ENCODE data around the gene KCNT2.

The KCNT2 gene

GRCh38 chr1:196209265-196209664 lies 399.0 kb downstream of the KCNT2 start:
- DNase-seq (ENCODE audit: low read depth in 4 of 4, low spot score in 1 of 4), result no peak

DNA sequence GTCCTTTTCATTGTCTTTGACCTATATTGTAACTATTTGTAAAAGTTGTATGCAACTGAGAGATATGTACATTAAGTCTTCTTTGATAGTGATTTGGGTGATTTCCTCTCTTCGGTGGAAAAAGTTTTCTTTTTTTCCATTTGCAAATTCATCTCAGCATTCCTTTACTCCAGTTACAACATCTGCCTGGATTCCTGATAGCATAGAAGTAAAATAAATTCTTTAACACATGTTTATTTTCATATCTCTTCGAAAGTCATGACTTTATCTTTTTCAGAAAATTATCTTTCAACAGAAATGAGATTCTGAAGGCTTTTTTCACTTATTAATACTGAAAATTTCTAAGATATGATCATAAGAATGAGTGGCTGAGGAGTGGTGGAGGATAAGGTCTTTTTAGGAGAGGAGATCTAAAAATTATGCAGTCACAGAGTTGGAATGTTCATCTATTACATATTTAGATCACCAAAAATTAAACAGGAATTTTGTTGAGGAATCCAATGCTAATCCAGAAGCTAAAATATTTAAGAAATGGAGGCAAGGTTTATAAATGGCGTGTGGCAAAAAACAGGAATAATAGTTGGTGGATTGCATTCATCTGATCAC lies 400.5 kb downstream of the KCNT2 start:
- DNase-seq (ENCODE audit: low read depth in 4 of 4, low spot score in 1 of 4), result no peak

DNA sequence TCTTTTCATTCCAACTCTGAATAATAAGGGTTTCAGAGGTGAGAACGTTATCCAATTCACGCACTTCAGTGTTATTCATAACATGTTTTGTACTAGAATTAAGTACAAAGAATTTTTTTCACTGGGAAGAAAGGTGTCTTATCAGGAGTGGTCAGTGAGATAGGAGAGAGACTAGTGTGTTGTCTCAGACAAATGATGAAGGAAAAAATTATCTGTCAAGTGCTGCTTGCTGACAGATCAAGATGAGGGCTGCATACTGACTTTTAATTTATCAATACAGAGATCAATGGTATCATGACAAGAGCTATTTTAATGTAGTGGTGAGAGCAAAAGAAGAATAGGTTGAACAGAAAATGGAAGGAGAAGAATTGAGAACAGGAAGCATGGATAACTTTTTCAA lies 402.4 kb downstream of the KCNT2 start:
- DNase-seq (ENCODE audit: low read depth in 4 of 4, low spot score in 1 of 4), result no peak

DNA sequence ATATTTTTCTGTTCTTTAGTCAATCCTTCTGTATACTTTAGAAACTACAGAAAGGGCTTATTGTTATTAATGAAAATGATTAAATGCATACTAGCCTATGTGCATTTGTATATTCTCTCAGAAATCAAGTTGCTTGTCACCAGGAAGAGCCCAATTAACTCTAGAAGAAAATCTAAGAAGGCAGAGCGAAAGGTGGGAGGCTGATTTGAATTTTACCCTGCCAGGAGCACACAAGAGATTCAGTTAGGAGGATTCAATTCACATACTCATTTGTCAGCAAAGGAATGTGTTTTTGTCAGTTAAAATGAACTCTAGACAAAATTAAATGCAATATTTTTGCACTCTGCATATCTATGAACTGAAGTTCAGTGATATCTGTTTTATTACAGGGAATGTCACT lies 411.8 kb downstream of the KCNT2 start:
- DNase-seq (ENCODE audit: low read depth in 4 of 4, low spot score in 1 of 4), result no peak

- no peak for DNase-seq (ENCODE audit: low read depth in 4 of 4, low spot score in 1 of 4)
Measured at GRCh38 chr1:196193896-196194559, 414.2 kb downstream of the KCNT2 start.

- no peak for DNase-seq (ENCODE audit: low read depth in 4 of 4, low spot score in 1 of 4)
Measured at GRCh38 chr1:196183941-196184340, 424.3 kb downstream of the KCNT2 start.

- no peak for DNase-seq (ENCODE audit: low read depth in 4 of 4, low spot score in 1 of 4)
Measured at GRCh38 chr1:196181594-196181878, 426.7 kb downstream of the KCNT2 start.

GRCh38 chr1:196180847-196181593 lies 427.2 kb downstream of the KCNT2 start:
- no peak for DNase-seq (ENCODE audit: low read depth in 4 of 4, low spot score in 1 of 4)

- DNase-seq (ENCODE audit: low read depth in 4 of 4, low spot score in 1 of 4), result no peak
Measured at GRCh38 chr1:196178083-196178635, 430.1 kb downstream of the KCNT2 start.

Measured in stimulated activated CD4-positive, alpha-beta T cell treated with anti-CD3 and anti-CD28 coated beads, Interleukin-1b, Interleukin-23, amount 100 ng/mL, for 24 hours (primary cell).